ENCODE results near the gene PCMT1. TPM values are rescaled to one million over a fixed set of nuclear protein-coding genes. Genes with fewer than 3 reads are reported as not detected.

Gene PCMT1
- total and polyA plus RNA-seq, 10 of the 15 experiments (the other 5 are each of a cell fraction or from before 2014, with no cell fraction given): 48.5 to 126 (median 81.2) TPM

DNA sequence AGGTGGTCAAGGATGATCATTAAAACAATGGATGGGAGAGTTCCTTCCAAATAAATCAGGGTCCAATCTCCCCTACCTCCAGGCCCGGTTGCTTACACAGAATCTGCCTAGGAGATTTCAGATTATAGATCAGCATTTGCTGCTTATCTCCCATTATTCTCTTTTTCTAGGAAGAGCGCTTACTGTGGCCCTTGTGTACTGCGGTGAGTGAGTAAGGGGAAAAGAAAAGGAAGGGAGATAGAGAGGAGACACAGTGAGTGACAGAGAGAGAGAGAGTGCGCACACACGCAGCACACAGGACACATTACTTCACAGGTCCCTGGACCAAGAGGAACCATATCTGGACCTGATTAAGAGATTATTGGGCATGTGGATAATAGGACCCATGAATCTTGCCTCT is 37.8 kb upstream of the PCMT1 start:
- peaks cover 10% of the 10 kb centered on the region; the same call in 1 of the 2 replicates for H3K4me1 ChIP-seq (ENCODE audit: control insufficient read depth, insufficient read depth, low read length)
- H3K9ac ChIP-seq (ENCODE audit: control insufficient read depth, insufficient read depth, low read length): no peak overlapping the region
- CTCF ChIA-PET: no interaction called here

More for the DNA sequence above, 37.8 kb upstream of the PCMT1 start:
- in situ Hi-C loops (cut with MboI) (no loop called here), intact Hi-C loops (cut with micrococcal nuclease; ENCODE audit: unreplicated experiment) (no loop called here)
- H3K9me3 ChIP-seq (replicated peaks; ENCODE audit: control insufficient read depth, insufficient read depth, low read length): no peaks in the 10 kb centered on the region
- no peak for FAIRE-seq
- no peak overlapping the region for H3K27ac ChIP-seq (ENCODE audit: control insufficient read depth, insufficient read depth)
- no peak for DNase-seq (ENCODE audit: low read depth, low spot score)
- ChIA-PET RAD21 (ENCODE audit: unreplicated experiment) (no interaction called here), POLR2A (no interaction called here), SMC1A (ENCODE audit: uncharacterized antibody, unreplicated experiment) (no interaction called here)
- WGBS (ENCODE audit: insufficient coverage, insufficient replicate concordance, low lambda C conversion rate, missing lambda C conversion rate): 93% methylated on average over 5 of the region's 5 CpGs
- no peak overlapping the region for H3K4me3 ChIP-seq
- 0 out of 4 replicates have a peak, but pooled peaks cover 0 to 3% of the 10 kb centered on the region in 2 experiments for H3K36me3 ChIP-seq (ENCODE audit: control insufficient read depth in 2 of 2, insufficient read depth in 2 of 2, low read length in 1 of 2)
- no peak for ATAC-seq
- H3K4me2 ChIP-seq (ENCODE audit: control insufficient read depth, insufficient read depth): no peak overlapping the region
- no peak overlapping the region for H2AFZ ChIP-seq (ENCODE audit: control insufficient read depth, low read depth, low read length)
- TF ChIP-seq, protein P1, sequence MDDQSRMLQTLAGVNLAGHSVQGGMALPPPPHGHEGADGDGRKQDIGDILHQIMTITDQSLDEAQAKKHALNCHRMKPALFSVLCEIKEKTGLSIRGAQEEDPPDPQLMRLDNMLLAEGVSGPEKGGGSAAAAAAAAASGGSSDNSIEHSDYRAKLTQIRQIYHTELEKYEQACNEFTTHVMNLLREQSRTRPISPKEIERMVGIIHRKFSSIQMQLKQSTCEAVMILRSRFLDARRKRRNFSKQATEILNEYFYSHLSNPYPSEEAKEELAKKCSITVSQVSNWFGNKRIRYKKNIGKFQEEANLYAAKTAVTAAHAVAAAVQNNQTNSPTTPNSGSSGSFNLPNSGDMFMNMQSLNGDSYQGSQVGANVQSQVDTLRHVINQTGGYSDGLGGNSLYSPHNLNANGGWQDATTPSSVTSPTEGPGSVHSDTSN (IDR thresholded peaks at IDR 0.05; ENCODE audit: insufficient replicate concordance, low read depth, low read length): no peak
- TF ChIP-seq TCF12 (IDR thresholded peaks at IDR 0.05; ENCODE audit: low read depth, low read length) (no peak), HDAC6 (IDR thresholded peaks at IDR 0.05; ENCODE audit: unreplicated experiment) (no peak), ETV6 (conservative IDR thresholded peaks at IDR 0.05 in 1 of 2, IDR thresholded peaks at IDR 0.05 in 1 of 2; ENCODE audit: borderline replicate concordance in 1 of 2, low read depth in 1 of 2) (no peak), CBX3 (IDR thresholded peaks at IDR 0.05; ENCODE audit: borderline replicate concordance, low read depth) (no peak), SPI1 (IDR thresholded peaks at IDR 0.05; ENCODE audit: borderline replicate concordance, insufficient read depth, low read depth, low read length) (no peak), HSF1 (IDR thresholded peaks at IDR 0.05; ENCODE audit: low read depth, low read length) (no peak), MYB (IDR thresholded peaks at IDR 0.05; ENCODE audit: borderline replicate concordance, low read depth, low read length) (no peak), CBX5 (IDR thresholded peaks at IDR 0.05; ENCODE audit: low read depth) (no peak), SRF (IDR thresholded peaks at IDR 0.05; ENCODE audit: low read depth in 2 of 2, low read length in 2 of 2) (no peak), JUND (IDR thresholded peaks at IDR 0.05; ENCODE audit: low read depth, low read length) (no peak), NR2C1 (IDR thresholded peaks at IDR 0.05) (no peak), WRNIP1 (IDR thresholded peaks at IDR 0.05; ENCODE audit: borderline replicate concordance, low read depth, low read length) (no peak)
- TF ChIP-seq, protein P2, sequence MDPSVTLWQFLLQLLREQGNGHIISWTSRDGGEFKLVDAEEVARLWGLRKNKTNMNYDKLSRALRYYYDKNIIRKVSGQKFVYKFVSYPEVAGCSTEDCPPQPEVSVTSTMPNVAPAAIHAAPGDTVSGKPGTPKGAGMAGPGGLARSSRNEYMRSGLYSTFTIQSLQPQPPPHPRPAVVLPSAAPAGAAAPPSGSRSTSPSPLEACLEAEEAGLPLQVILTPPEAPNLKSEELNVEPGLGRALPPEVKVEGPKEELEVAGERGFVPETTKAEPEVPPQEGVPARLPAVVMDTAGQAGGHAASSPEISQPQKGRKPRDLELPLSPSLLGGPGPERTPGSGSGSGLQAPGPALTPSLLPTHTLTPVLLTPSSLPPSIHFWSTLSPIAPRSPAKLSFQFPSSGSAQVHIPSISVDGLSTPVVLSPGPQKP (IDR thresholded peaks at IDR 0.05; ENCODE audit: low read depth, low read length): no peak
- peaks cover 83% of the 10 kb centered on the region for H3K79me2 ChIP-seq (ENCODE audit: control insufficient read depth, insufficient read depth, low read length)
- H4K20me1 ChIP-seq (ENCODE audit: control insufficient read depth, insufficient read depth): peaks cover 8% of the 10 kb centered on the region; the same call in 1 of the 2 replicates
- BruUV-seq (replicated peaks): no TSS peak
- no peaks in the 10 kb centered on the region for H3K27me3 ChIP-seq (replicated peaks in 1 of 2; ENCODE audit: control insufficient read depth in 2 of 2, insufficient read depth in 2 of 2, low read length in 1 of 2)
